HS-5 (cell line): Measurements from ENCODE around the gene UTS2.

Experiments
- DNase-seq: peaks from one replicate; pipeline ENCODE4 v3.0.0-alpha.2; 2012; ENCODE audit warnings: low read depth

UTS2 gene

DNA sequence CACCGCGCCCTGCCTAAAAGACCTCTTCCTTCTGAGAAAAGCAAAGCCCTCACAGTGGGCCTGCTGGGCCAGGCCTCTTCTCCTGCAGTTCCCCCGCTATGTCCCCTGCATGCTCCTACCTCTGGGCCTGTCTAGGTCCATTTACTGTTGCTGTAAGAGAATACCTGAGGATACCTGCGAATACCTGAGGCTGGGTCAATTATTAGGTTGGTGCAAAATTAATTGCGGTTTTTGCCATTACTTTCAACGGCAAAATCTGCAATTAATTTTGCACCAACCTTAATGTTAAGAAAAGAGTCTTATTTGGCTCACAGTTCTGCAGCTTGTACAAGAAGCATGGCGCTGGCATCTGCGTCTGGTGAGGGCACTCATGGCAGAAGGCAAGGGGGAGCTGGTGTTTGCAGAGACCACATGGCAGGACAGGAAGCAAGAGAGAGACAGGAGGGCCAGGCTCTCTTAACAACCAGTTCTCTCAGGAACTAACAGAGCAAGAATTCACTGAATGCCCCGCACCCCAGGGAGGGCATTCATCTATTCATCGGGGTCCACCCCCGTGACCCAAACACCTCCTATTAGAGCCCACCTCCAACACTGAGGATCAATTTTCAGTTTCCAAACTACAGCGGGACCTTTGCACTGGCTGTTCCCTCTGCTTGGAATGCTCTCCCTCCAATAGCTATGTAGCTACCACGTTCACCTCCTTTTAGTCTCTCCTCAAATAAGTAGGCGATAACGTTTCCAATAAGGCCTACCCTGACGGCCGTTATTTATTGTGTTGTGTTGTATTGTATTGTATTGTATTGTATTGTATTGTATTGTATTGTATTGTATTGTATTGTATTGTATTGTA, 9.6 kb upstream of the UTS2 start:
- no peak for DNase-seq

DNA sequence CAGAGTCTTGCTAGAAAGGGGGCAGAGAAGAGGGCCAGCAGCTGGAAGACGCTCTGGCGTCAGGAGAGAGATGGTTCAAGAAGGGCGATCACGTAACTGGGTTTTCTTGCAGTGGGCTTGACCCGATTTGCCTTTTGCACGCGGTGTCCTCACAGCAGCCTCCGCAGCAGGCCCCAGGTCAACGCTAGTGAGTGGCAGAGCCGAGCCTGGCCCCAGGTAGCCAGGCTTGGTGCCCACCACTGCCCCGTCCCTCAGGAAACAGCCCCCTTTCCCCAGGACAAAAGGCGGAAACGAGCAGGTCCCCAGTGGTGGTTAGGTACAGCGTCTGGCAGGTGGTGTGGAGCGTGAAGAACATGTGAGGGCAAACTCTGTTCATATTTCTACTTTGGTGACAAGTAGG, 8.6 kb upstream of the UTS2 start:
- no peak for DNase-seq

DNA sequence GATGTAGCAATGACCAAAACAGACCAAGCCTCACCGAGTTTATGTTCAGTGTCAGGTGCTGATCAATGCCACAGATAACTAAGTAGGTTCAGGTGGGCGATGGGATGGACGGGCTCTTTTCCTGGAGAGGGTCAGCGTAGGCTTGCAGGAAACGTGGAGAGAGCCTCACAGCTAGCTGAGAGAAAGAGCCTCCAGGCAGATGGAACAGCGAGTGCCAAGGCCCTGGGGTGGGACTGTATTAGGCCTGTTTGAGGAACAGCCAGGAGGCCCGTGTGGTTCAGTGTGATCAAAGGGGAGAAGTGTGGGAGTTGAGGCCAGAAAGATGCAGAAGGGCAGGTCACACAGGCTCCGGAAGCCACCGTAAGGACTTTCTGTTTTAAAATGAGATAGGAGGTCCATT, 7.3 kb upstream of the UTS2 start:
- DNase-seq = no peak

DNA sequence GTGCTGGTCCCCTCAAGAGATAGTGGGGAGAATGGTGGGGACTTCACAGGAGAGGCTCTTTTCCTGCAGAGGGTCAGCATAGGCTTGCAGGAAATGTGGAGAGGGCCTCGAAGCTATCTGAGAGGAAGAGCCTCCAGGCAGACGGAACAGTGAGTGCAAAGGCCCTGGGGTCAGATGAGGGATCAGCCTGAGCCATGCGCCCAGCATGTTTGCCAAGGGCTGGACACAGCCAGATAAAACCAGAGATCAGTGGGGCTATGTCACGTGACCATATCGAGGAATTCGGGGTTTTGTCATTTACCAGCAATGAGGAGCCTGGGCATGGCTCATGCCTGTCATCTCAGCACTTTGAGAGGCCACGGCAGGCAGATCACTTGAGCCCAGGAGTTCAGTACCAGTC, 6.5 kb upstream of the UTS2 start:
- DNase-seq = no peak

DNA sequence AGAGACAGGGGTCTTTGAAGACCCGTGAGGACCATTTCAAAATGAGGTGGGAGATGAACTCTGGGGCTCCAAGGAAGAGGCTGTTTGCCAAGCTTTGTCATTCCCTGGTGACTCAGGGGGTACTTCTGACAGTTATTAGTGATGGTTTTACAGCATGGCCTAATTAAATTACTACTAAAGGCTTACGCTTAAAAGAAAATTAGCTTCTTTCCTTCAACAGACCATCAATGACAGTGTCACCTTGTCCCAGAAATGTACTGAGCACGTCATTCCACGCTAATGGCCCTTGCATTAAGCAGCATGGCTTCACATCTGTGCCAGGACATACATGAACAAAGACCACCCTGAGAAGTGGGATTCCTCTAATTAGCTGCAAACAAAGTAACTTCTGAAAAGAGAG, 5.1 kb upstream of the UTS2 start:
- DNase-seq = no peak

DNA sequence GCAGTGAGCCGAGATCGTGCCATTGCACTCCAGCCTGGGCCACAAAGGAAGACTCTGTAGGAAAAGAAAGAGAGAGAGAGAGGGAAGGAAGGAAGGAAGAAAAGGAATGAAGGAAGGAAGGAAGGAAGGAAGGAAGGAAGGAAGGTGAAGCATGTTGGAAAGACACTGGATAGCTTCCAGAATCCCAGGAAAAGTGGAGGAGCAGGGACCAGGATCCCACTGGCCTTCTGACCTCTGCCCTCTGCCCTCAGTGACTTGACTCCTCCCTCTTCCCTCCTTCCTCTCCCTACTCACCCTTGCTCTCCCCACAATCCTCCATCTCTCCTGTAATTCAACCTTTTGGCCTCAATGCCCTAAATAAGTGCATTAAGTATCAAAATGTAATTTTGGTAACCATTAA, 4.1 kb upstream of the UTS2 start:
- DNase-seq = no peak

DNA sequence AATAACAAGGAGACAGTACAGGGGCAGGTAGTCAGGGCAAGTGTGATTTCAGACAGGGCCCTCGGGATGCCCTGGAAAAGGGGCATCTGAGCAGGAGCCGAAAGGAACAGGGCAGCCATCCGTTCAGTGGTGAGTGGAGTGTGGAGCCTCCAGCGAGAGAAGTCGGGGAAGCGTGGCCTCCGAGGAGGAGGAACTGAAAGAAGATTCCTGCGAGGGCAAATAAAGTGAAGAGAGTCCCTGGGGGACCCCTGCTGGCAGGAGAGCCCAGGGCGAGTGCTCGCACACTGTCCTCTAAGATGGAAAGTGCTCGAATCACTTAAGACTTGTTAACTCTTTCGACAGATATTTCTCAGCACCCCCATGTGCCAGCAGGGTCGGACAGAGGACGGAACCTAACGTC, 3.5 kb upstream of the UTS2 start:
- no peak for DNase-seq

DNA sequence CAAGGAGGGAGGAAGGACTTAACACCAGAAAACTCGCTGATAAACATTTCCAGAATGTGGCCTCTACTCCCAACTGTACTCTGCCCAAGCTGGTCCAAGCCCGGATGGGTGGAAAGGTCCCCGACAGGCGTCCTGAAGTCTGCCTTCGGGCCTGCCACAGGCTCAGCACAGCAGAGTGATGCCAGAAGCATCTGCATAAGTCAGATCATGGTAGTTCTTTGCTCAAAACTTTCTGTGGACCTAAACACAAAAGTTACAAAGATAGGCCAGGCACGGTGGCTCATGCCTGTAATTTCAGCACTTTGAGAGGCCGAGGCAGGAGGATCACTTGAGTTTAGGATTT, 790 bp upstream of the UTS2 start:
- DNase-seq = no peak

DNA sequence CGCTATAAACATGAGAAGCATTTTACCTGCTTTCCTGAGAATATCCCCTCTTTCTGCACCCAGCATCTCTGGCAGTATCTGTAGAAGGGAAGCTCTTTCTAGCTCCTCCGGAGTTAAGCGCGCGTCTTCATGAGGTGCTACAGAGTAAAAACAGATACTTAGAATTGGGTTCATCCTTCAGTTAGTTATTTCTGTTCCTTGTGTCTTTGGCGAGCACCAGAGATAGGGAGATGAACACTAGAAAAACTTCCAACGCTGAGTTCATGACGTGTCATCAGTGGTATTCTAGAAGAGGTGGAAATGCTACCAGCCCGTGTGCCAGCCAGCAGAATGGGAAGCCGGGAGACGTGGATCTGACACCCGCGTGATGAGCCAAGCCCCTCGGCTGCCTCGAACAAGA, 2.1 kb downstream of the UTS2 start:
- DNase-seq = no peak

DNA sequence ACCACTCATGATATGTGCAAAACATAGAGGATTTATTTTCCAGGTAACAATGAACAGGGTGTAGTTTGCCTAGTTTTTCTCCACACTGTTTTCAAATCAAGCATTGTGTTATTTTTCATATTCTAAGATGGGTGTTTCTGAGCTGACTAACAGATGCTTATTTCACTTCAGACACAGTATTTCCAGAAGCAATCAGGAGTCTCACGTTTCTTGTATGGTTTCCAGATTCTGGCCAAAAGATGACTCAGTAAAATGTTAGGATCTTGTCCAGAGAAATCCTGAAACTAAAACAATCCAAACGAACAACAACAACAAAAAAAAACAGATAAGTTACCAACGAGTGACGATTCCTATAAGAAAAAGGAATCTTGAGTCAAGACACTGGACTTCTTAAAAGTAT, 5.3 kb downstream of the UTS2 start:
- peak; percentile 81 for DNase-seq

DNA sequence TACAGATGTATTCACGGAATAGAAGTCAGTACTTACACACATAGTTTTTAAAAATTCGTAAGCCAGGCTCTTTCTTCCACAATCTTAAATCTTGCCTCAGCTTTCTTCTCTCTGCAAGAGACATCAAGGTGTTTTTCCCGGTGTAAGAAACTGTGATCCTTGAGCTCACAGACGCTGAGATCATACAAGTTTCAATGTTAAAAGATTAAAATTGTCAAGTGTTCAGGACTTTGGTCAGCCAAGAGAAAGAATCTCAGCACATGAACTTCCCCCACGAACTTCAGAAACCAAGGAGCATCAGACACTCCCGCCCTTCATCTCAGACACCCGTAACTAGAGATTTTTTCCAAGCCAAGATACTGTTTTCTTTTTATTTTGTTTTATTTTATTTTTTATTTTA, 6.2 kb downstream of the UTS2 start:
- no peak for DNase-seq

DNA sequence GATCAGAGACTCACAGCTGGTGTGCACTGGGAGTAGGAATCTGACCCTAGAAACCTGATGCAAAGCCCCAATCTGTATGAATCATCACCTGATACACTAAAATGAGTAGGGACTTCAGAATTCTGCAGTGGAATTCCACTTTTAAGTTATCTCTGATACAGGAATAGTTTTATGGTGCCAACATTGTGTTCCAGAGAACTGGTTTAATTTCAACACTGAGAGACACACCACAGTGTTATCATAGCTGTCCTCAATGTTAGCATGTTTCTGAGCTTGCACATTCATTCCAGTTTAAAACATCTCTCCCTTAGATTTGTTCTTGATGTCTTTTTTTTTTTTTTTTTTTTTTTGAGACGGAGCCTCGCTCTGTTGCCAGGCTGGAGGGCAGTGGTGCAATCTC, 7.1 kb downstream of the UTS2 start:
- peak; percentile 42 for DNase-seq

DNA sequence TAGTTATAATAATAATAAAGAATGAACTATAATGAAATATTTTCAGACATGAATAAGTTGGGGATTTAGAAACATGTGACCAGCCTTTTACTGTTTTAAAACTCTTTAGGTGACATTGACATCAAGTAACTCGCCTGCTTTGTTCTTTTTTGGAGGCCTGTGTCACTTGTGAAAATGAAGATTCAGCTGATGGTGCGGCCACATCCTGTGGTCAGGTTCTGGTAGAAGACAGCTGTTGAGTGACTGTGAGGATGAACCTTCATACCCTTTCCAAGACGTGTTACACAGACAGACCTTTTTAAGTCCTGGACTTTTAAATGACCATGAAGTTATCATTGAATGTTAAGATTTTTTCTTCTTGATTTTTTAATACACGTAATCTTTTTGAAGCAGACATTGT, 10.3 kb downstream of the UTS2 start:
- DNase-seq = no peak

DNA sequence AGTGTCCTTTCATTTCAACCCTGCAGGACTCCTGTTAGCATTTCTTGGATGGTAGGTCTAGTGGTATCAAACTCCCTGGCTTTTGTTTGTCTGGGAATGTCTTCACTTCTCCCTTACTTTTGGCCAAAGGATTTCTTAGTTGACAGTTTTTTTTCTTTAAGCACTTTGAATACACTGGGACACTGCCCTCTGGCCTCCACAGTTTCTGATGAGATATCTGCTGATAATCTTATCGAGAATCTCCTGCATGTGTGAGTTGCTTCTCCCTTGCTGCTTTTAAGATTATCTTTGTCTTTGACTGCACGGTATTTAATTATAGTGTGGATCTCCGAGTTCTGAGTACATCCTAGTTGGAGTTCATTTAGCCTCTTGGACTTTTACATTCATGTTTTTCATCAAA, 13.3 kb downstream of the UTS2 start:
- DNase-seq = no peak

DNA sequence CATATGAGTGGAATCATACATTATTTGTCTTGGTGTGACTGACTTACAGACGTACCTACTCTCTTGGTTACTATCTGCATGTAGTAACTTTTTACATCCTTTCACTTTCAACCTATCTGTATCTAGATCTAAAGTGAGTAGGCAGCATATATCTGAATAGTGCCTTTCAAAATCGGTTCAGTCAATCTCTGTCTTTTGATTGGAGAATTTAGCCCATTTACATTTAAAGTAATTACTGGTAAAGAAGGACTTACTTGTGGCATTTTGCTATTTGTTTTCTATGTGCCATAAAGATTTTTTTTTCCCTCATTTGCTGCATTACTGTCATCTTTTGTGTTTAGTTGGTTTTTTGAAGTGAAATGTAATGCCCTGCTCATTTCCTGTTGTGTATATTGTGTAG, 14.2 kb downstream of the UTS2 start:
- no peak for DNase-seq

DNA sequence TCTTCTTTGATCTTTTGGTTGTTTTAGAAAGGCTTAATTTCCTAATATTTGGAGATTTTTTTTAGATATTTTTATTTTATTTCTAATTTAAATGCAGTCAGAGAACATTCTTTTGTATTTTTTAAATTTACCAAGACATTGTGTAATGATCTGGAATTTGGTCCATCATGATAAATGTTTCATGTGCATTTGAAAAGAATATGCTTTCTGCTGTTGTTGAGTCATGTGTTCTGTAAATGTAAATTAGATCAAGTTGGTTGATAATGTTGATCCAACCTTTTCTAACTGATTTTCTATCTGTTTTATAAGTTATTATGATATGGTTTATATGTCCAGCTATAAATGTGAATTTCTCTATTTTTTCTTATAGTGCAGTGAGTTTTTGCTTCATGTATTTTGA, 19.8 kb downstream of the UTS2 start:
- no peak for DNase-seq

DNA sequence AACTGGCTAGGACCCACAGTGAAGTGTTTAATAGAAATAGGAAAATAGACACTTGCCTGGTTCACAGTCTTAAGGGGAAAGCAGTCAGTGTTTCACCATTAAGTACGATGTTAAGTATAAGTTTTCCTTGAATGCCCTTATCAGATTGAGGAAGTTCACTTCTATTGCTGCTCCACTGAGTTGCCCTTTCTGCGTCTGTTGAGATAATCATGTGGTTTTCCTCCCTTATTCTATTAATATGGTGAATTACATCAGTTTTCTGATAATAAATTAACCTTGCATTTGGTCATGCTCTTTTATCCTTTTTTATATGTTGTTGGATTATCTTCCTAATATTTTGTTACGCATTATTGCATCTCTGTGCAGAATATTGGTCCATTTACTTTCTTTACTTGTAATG, 21.4 kb downstream of the UTS2 start:
- no peak for DNase-seq

DNA sequence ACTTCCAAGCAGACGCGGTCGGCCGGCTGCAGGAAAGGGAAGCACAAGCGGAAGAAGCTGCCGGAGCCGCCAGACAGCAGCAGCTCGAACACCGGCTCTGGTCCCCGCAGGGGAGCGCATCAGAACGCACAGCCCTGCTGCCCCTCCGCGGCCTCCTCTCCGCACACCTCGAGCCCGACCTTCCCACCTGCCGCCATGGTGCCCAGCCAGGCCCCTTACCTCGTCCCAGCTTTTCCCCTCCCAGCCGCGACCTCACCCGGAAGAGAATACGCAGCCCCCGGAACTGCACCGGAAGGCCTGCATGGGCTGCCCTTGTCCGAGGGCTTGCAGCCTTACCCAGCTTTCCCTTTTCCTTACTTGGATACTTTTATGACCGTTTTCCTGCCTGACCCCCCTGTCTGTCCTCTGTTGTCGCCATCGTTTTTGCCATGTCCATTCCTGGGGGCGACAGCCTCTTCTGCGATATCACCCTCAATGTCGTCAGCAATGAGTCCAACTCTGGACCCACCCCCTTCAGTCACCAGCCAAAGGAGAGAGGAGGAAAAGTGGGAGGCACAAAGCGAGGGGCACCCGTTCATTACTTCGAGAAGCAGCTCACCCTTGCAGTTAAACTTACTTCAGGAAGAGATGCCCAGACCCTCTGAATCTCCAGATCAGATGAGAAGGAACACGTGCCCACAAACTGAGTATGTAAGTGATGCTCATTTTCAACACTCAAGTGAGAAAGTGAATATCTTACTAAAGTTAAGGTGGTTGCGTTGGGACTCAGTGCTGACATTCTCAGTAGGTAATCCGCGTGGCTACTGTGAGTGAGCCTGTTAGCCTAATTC, 25.5 kb downstream of the UTS2 start:
- DNase-seq = no peak

DNA sequence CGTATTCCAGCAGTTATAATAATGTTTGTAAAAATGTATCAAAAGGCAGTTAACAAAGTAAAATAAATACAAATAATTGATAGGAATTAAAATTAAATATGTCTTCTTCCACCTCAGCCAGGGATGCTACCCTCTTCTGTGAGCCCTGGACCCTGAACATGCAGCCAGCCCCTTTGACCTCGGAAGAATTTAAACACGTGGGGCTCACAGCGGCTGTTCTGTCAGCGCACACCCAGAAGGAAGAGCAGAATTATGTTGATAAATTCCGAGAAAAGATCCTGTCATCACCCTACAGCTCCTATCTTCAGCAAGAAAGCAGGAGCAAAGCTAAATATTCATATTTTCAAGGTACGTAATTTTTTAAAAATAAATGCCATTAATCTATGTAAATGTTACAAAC, 26.5 kb downstream of the UTS2 start:
- no peak for DNase-seq

DNA sequence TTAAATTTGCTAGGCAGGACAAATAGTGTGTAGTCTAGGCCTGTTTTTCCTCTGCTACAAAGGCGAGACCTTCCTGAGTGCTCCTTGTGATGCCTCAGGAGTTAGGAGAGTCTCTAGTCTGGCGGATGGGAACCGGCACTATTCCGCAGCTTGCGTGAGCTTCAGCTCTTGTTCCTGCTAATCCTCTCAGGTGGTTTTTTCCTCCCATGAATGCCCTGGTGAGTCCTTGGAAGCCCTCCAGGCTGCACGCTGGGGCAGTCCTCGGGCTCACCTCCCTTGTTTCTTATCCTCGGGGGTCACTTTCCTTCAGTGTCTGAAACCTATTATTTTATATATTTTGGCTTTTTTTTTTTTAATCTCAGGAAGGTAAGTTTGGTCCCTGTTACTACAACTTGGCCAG, 28.2 kb downstream of the UTS2 start:
- no peak for DNase-seq

DNA sequence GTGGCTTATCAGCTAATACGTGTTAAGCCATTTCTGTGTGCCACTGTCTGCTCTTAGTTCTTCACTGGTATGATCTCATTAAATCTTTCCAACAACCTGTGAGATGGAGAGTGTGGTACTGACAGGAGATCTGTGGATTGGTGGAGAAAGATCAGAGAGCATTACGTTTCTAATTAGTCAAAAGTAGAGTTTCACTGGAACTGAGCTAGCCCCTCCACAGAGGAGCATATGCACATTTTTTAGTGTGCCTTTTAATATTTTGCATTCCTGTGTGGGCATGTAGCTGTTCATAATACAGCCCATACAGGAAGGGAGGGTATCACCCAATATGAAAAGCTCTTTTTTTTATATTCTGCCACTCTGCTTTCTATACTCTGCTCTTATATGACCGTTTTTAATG, 31.6 kb downstream of the UTS2 start:
- DNase-seq = no peak

DNA sequence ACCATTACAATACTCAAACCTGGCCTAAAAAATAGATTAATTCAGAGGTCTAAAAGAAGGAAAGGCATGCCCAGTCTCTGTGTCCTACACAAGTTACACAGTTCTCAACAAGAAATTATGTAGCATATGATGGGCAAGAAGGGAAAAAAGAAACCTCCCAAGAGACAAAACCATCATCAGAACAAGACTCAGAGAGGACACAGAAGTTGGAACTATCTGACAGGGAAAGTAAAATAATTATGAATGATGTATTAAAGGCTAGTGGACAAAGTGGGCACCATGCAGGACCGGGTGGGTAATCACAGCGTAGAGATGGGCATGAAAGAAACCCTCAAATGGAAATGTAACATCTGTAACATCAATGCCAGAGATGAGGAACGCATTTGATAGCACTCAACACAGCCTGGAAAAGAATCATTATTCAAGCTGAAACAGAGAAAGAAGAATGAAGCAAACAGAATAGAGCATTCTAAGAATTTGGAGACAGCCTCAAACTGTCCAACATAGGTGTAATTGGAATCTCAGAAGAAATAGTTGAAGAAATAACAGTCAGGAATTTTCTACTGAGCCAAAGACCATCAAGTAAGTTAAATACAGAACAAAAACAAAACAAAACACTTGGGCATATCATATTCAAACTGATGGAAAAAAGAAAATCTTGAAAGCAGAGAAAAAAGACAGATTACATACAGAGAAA, 39.0 kb downstream of the UTS2 start:
- no peak for DNase-seq

DNA sequence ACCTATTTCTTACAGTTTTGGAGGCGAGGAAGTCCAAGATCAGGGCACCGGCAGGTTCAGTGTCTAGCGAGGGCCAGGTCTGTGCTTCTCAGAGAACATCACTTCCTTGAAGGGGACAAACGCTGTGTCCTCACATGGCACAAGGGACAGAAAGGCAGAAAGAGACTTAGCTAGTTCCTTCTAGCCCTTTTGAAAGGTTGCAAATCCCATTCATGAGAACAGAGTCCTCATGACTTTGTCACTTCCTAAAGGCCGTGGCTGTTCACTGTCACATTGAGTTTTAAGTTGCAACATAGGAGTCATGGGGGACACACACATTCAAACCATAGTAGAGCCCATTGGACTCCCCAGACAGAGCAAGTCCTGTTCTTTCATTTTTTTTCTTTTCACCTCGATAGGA, 41.4 kb downstream of the UTS2 start:
- no peak for DNase-seq
